ENCODE results near the gene MTG1.

Gene MTG1

GRCh38 chr10:133394064-133394663 lies at the start of gene MTG1:
TSS of gene MTG1 (plus strand) at chr10:133394157. CDS start at chr10:133394221, 64 bp downstream.
- peak; percentile 51; the same call in 1 of the 2 replicates for TF ChIP-seq POLR2A (IDR thresholded peaks at IDR 0.05; ENCODE audit: low read depth, low read length)
- DNase-seq (ENCODE audit: insufficient read length, low spot score) (no peak), FAIRE-seq (no peak)

- no peak for TF ChIP-seq POLR2A (IDR thresholded peaks at IDR 0.05; ENCODE audit: low read depth, low read length)
- FAIRE-seq, result no peak
- DNase-seq (ENCODE audit: insufficient read length, low spot score), result no peak
These were observed 49.7 kb upstream of the MTG1 start for GRCh38 chr10:133344236-133344635.

GRCh38 chr10:133346413-133346812 lies 47.5 kb upstream of the MTG1 start:
- FAIRE-seq (no peak), DNase-seq (ENCODE audit: insufficient read length, low spot score) (no peak)
- no peak for TF ChIP-seq POLR2A (IDR thresholded peaks at IDR 0.05; ENCODE audit: low read depth, low read length)

GRCh38 chr10:133347710-133348517 lies 46.0 kb upstream of the MTG1 start:
- DNase-seq (ENCODE audit: insufficient read length, low spot score) (no peak), FAIRE-seq (no peak)
- TF ChIP-seq POLR2A (IDR thresholded peaks at IDR 0.05; ENCODE audit: low read depth, low read length), result no peak

GRCh38 chr10:133349160-133349568 lies 44.8 kb upstream of the MTG1 start:
- DNase-seq (ENCODE audit: insufficient read length, low spot score), result no peak
- no peak for FAIRE-seq
- TF ChIP-seq POLR2A (IDR thresholded peaks at IDR 0.05; ENCODE audit: low read depth, low read length), result no peak

GRCh38 chr10:133349577-133350011 lies 44.4 kb upstream of the MTG1 start:
- no peak for TF ChIP-seq POLR2A (IDR thresholded peaks at IDR 0.05; ENCODE audit: low read depth, low read length)
- no peak for FAIRE-seq
- DNase-seq (ENCODE audit: insufficient read length, low spot score), result no peak

- no peak for DNase-seq (ENCODE audit: insufficient read length, low spot score)
- no peak for FAIRE-seq
- TF ChIP-seq POLR2A (IDR thresholded peaks at IDR 0.05; ENCODE audit: low read depth, low read length), result no peak
These were observed 43.5 kb upstream of the MTG1 start for GRCh38 chr10:133350283-133350949.

- TF ChIP-seq POLR2A (IDR thresholded peaks at IDR 0.05; ENCODE audit: low read depth, low read length), result no peak
- FAIRE-seq, result no peak
These were observed 43.0 kb upstream of the MTG1 start for GRCh38 chr10:133350950-133351329.

GRCh38 chr10:133351408-133352318 lies 42.3 kb upstream of the MTG1 start:
- no peak for FAIRE-seq
- TF ChIP-seq POLR2A (IDR thresholded peaks at IDR 0.05; ENCODE audit: low read depth, low read length), result no peak
- no peak for DNase-seq (ENCODE audit: insufficient read length, low spot score)

More at GRCh38 chr10:133350950-133351329, 43.0 kb upstream of the MTG1 start:
- DNase-seq (ENCODE audit: insufficient read length, low spot score), result no peak

- DNase-seq (ENCODE audit: insufficient read length, low spot score), result no peak
- FAIRE-seq, result no peak
- TF ChIP-seq POLR2A (IDR thresholded peaks at IDR 0.05; ENCODE audit: low read depth, low read length), result no peak
These were observed 40.6 kb upstream of the MTG1 start for GRCh38 chr10:133353202-133353959.

GRCh38 chr10:133353988-133354605 lies 39.9 kb upstream of the MTG1 start:
- TF ChIP-seq POLR2A (IDR thresholded peaks at IDR 0.05; ENCODE audit: low read depth, low read length), result no peak
- DNase-seq (ENCODE audit: insufficient read length, low spot score) (no peak), FAIRE-seq (no peak)

- DNase-seq (ENCODE audit: insufficient read length, low spot score) (no peak), FAIRE-seq (no peak)
- no peak for TF ChIP-seq POLR2A (IDR thresholded peaks at IDR 0.05; ENCODE audit: low read depth, low read length)
These were observed 39.2 kb upstream of the MTG1 start for GRCh38 chr10:133354672-133355240.

All from H54 (cell line).